ENCODE measurements around the gene BRICD5. TPM values are rescaled to one million over a fixed set of nuclear protein-coding genes. Genes with fewer than 3 reads are reported as not detected.
A peak's percentile ranks its signal among the peaks of the same experiment; 100 is the strongest.

Gene BRICD5
- total and polyA plus RNA-seq, 5 experiments from 2014 or later: 0.11 to 27.0 (median 13.4) TPM; not detected in 1

DNA sequence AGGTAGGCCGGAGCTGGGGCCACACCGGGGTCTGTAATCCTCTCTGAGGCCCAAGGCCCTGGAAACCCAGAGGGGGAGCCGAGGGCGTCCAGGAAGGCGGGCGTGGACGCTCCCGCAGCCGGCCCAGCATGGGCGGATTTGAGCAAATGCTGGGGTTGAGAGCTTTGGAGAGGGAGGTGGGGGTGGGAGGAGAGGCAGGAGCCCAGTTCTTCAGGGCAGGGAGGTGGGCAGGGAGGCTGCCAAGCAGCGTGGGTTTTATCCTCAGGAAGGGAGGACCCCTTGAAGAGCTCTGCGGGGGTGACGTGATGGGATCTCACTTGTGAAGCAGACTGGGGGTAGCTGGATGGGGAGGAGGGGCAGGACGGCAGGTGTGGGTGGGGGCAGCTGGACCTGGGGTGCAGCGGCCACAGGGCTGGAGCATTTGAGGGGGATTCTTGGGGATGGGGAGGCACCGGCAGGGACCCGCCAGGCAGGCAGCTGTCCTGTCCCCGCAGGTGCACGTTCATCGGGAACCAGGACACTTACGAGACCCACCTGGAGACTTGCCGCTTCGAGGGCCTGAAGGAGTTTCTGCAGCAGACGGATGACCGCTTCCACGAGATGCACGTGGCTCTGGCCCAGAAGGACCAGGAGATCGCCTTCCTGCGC is 37.9 kb downstream of the BRICD5 start:
- Mint-ChIP-seq H3K4me3 (no peak overlapping the region), H3K27me3 (no peaks in the 10 kb centered on the region), H3K36me3 (peaks cover 0 to 22% (median 1%) of the 10 kb centered on the region in 3 donors), H3K4me1 (no peaks in the 10 kb centered on the region), H3K27ac (peak overlapping the region in 1 of 10 donors; percentile 59), H3K9me3 (no peaks in the 10 kb centered on the region)
- POLR2A ChIA-PET: no interaction called here
- DNase-seq: no peak
- ATAC-seq: no peak

DNA sequence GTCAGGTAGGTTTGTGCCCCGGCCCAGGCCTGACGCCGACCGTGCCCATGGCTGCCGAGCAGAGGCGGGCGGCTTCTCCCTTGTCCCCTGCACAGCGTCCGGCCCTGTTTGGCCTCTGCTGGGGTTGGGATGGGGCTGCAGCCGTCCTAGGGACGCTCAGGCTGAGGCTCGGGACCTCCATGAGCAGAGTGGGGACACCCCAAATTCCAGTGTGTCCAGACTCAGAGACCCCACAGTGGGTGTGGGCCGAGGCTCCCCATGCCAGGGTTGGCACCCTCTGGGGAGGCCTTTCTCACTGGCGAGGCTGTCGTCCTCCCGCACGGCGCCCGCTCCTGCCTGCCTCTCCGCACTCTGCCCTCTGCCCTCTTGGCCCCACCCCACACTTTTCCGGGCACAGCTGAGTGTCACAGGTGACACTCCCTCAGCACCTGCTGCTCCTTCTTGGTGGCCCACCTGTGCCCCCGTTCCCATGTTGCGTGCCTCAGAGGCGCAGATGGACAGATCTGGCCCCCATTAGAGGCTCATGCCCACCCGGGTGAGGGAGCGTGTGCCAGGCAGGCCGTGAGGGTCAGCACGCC is 39.0 kb downstream of the BRICD5 start:
- POLR2A ChIA-PET: no interaction called here
- no peak overlapping the region for H3K27ac Mint-ChIP-seq
- peaks cover 0 to 22% (median 1%) of the 10 kb centered on the region in 3 donors for H3K36me3 Mint-ChIP-seq
- no peaks in the 10 kb centered on the region for H3K27me3 Mint-ChIP-seq
- DNase-seq: no peak
- H3K9me3 Mint-ChIP-seq: no peaks in the 10 kb centered on the region
- ATAC-seq: no peak
- no peaks in the 10 kb centered on the region for H3K4me1 Mint-ChIP-seq
- H3K4me3 Mint-ChIP-seq: no peak overlapping the region

DNA sequence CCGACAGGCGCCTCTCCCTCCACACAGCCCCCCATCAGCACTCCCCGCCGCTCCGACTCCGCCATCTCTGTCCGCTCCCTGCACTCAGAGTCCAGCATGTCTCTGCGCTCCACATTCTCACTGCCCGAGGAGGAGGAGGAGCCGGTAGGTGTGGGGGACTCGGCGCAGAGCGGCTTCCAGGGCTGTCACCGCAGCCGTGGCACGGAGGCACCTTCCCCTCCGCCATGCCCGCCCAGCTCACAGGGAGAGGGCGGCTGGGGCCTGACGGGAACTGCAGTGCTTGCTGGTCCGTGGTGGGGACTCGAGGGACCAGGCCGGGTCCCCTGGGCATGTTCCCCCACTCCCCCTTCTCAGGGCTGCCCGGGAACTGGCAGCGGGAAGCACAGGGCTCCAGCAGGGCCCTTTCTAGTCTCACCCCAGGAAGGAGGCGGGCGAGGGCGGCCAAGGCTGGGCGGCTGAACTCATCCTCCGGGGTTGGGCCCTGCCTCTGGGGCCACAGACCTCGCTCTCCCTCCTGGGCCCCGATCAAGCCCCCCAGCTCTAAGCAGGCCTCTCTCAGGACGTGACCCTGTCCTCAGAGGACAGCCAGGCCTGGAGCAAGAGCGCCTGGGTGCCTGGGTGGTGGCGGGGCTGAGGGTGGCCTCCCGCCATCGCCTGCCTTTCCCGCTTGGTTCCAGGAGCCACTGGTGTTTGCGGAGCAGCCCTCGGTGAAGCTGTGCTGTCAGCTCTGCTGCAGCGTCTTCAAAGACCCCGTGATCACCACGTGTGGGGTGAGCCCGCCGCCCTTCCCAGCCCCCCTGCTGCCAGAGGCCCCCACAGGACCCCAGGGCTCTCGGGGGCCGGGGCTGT is 39.9 kb downstream of the BRICD5 start:
- ATAC-seq (no peak), DNase-seq (no peak)
- Mint-ChIP-seq H3K27ac (no peak overlapping the region), H3K36me3 (peaks cover 0 to 21% (median under 1%) of the 10 kb centered on the region in 3 donors), H3K27me3 (no peaks in the 10 kb centered on the region), H3K9me3 (no peaks in the 10 kb centered on the region), H3K4me1 (no peaks in the 10 kb centered on the region), H3K4me3 (no peak overlapping the region)
- POLR2A ChIA-PET: no interaction called here

DNA sequence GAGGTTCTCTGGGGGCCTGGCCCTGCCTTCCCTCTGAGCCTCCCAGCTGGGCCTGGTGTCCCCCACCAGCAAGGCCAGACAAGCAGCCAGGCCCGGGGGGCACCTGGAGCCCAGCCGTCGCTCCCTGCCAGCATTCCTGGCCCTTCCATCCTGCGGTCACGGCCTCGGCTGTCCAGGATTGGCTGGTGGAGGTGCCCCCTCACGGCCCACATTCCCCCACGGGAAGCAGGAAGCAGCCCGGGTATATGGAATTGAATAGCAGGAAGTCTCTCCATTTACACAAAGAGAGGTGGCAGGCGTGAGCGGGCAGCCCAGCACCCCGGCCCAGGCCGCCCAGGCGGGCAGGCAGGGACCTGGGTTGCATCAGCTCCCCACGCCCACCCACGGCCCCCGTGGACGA is 40.6 kb downstream of the BRICD5 start:
- ATAC-seq (no peak), DNase-seq (no peak)
- POLR2A ChIA-PET: no interaction called here
- Mint-ChIP-seq H3K4me3 (no peak overlapping the region), H3K36me3 (peaks cover 0 to 18% (median 0%) of the 10 kb centered on the region in 3 donors), H3K4me1 (no peaks in the 10 kb centered on the region), H3K27ac (no peak overlapping the region), H3K27me3 (no peaks in the 10 kb centered on the region), H3K9me3 (no peaks in the 10 kb centered on the region)

DNA sequence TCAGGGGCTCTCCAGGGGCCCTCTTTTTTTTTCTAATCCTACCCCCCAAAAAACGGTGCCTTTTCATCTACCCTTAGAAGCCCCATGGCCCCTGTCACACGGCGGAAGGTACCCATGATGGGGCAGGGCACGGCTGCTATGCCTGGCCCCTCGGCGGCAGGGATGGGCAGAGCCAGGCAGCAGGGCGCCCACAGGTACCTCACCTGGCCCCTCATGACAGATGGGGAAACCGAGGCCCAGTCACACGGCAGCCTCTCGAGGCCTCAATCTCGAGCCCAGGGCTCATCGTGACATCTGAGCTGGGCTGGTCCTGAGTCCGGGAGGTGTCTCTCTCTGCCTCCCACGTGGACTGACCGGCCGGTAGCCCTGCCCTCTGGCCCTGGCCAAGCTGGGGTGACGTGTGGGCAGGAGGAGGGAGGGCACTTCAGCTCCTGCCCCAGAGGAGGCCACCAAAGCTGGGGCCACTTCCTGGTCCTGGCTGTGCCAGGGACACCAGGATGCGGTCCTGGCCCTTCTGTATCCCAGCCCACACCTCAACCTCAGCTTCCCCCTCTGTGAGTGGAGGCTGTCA is 43.5 kb downstream of the BRICD5 start:
- Mint-ChIP-seq H3K27me3 (no peaks in the 10 kb centered on the region), H3K4me3 (no peak overlapping the region), H3K9me3 (no peaks in the 10 kb centered on the region), H3K36me3 (peaks cover 0 to 7% (median 0%) of the 10 kb centered on the region in 3 donors), H3K27ac (peak overlapping the region in 1 of 10 donors; percentile 61), H3K4me1 (peaks cover 0 to 2% (median 0%) of the 10 kb centered on the region in 4 donors)
- no peak for DNase-seq
- ATAC-seq: no peak
- POLR2A ChIA-PET: interaction anchor here (1.1 to 1.8 kb wide), 2 partner anchors 11 to 48 kb away, joined by 3 to 6 read pairs; partner anchors contain the start of gene TRAF7

DNA sequence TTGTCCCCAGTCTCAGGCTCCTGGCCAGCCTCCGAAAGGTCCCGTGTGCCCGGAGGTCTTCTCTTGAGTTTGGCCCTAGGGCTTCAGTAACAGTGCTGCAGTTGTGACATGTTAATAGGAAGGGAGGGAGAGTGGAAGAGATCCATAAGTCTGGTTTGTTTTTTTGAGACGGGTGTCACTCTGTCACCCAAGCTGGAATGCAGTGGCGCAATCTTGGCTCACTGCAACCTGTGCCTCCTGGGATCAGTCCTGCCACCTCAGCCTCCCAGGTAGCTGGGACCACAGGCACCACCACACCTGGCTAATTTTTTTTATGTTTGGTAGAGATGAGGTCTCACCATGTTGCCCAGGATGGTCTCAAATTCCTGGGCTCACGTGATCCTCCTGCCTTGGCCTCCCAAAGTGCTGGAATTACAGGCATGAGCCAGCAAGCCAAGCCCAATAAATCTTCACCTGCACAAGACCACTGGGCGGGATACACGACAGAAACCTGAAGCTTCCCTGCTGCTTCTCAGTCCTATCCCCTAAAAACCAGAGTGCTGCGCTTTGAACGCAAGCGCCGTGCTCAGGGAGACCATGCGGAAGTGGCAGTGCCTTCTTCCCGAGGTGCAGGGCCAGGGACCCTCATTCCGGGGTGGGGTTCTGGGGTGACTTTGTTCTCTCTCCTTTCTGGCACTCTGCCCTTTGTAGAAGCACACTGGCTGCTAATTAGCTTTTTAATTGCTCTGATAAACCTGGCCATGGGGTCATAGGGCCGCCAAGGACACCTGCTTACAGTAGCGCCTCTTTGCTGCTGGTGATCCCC is 44.2 kb downstream of the BRICD5 start:
- POLR2A ChIA-PET: no interaction called here
- Mint-ChIP-seq H3K9me3 (no peaks in the 10 kb centered on the region), H3K4me1 (peaks cover 0 to 5% (median 1%) of the 10 kb centered on the region in 4 donors), H3K27me3 (no peaks in the 10 kb centered on the region), H3K36me3 (peaks cover 0 to 7% (median 0%) of the 10 kb centered on the region in 3 donors), H3K4me3 (no peak overlapping the region), H3K27ac (peak overlapping the region in 3 of 10 donors; percentile 51 to 71 (median 62))
- ATAC-seq: no peak
- no peak for DNase-seq

DNA sequence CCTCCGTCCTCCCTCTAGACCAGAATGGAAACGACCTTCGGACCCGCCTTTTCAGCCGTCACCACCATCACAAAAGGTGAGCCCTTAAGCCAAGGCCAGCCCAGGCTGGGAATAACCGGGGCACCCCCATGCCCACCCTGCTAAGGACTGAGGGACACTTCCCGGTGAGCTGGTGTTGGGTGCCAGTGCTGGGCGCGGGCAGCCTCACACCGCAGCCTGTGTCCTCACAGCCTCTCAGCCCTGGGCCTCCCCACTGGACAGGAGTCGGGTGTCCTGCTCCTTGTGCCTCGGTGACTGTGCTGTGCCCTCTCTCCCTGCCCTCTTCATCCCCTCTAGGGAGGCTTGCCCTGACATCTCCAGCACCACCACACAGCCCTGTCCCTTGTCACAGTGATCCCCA is 44.8 kb downstream of the BRICD5 start:
- ATAC-seq (no peak), DNase-seq (no peak)
- Mint-ChIP-seq H3K4me3 (no peak overlapping the region), H3K36me3 (peaks cover 0 to 7% (median 0%) of the 10 kb centered on the region in 3 donors), H3K4me1 (peaks cover 0 to 5% (median 1%) of the 10 kb centered on the region in 4 donors), H3K27me3 (no peaks in the 10 kb centered on the region), H3K27ac (peak overlapping the region in 4 of 10 donors; percentile 51 to 78 (median 66)), H3K9me3 (no peaks in the 10 kb centered on the region)
- POLR2A ChIA-PET: no interaction called here

DNA sequence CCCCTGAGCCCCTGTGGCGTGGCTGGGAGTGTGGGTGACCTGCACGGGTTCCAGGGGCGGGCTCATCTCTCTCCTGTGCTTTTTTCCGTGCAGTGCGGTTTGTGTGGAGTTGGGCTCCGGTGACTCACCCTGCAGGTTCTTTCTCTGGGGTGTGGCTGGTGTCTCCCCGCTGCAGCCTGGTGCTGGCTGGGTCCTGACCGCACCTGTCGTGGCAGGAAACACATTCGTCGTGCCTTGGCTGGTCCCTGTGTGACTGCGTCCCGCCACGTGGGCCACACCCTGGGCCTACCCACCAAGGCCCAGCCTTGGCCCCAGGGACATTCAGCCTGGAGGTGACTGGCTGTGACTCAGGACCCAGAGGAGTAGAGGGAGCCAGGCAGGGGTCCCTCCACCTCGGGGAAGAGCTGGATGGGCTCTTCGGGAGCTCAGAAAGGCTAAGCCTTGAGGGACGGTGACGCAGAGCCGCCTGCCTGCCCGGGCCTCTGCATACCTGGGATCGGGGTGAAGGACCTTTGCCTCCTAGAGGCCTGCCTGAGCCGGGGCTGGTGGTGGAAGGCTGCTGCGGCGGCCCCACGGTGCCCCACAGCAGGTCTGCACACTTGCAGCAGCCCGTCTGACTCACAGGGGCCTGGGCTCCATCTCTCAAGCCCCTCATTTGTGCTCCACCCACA is 47.3 kb downstream of the BRICD5 start:
- ATAC-seq (no peak), DNase-seq (no peak)
- Mint-ChIP-seq H3K4me1 (peaks cover 3 to 12% (median 8%) of the 10 kb centered on the region in 4 donors), H3K4me3 (no peak overlapping the region), H3K36me3 (peaks cover 0 to 7% (median 0%) of the 10 kb centered on the region in 3 donors), H3K27me3 (no peaks in the 10 kb centered on the region), H3K9me3 (no peaks in the 10 kb centered on the region), H3K27ac (peak overlapping the region in 2 of 10 donors; percentile 49 to 69)
- POLR2A ChIA-PET: no interaction called here

DNA sequence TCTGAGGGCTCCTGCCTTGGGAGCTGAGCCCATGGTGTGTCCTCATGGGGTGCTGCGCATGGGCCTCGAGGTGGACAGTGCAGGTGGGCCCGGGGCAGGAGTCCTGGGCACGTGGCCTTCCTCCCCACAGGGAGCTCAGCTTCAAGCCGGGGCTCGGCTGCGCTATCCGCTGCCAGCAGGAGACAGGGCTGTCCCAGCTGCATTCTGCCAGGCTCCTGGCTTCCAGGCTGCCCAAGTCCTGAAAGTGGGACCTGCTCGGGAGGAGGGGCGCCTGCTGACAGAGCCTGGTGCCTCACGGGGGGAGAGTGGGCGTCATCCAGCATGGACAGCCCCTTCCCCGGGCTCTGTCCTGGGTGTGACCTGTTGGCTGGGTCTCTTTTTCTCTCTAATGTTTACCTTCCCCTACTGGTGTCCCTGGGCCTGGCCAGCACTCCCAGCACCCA is 48.0 kb downstream of the BRICD5 start:
- POLR2A ChIA-PET: interaction anchor here (0.6 kb wide), 1 partner anchor 1624 kb away, joined by 3 read pairs; no protein-coding TSS in a partner anchor
- DNase-seq: no peak
- Mint-ChIP-seq H3K27me3 (no peaks in the 10 kb centered on the region), H3K4me1 (peaks cover 8 to 19% (median 12%) of the 10 kb centered on the region in 4 donors), H3K9me3 (no peaks in the 10 kb centered on the region), H3K4me3 (no peak overlapping the region), H3K27ac (no peak overlapping the region), H3K36me3 (peaks cover 0 to 3% (median 0%) of the 10 kb centered on the region in 3 donors)
- ATAC-seq: no peak

DNA sequence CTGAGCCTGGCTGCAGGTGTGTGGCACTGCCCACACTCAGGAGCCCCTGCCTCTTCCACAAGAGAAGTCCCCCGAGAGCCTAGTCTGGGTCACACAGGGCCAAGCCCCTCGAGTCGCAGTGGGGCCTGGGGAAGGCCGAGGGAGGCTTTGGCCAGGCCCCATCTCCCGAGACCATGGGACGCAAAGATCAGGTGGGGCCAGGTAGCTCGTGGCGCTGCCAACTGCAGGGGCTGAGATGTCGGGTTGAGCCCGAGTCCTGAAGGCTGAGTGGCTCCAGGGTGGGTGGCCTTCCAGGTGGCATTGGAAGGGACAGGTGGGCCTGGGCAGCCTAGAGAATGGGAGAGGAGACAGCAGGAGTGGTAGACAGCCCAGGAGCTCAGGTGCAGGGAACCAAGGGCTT is 48.8 kb downstream of the BRICD5 start:
- no peaks in the 10 kb centered on the region for H3K27me3 Mint-ChIP-seq
- peaks cover 14 to 26% (median 19%) of the 10 kb centered on the region in 4 donors for H3K4me1 Mint-ChIP-seq
- ATAC-seq (no peak), DNase-seq (no peak)
- POLR2A ChIA-PET: no interaction called here
- H3K4me3 Mint-ChIP-seq: no peak overlapping the region
- peaks cover 0 to 3% (median 0%) of the 10 kb centered on the region in 3 donors for H3K36me3 Mint-ChIP-seq
- no peaks in the 10 kb centered on the region for H3K9me3 Mint-ChIP-seq
- H3K27ac Mint-ChIP-seq: peak overlapping the region in 4 of 10 donors; percentile 36 to 83 (median 58)

DNA sequence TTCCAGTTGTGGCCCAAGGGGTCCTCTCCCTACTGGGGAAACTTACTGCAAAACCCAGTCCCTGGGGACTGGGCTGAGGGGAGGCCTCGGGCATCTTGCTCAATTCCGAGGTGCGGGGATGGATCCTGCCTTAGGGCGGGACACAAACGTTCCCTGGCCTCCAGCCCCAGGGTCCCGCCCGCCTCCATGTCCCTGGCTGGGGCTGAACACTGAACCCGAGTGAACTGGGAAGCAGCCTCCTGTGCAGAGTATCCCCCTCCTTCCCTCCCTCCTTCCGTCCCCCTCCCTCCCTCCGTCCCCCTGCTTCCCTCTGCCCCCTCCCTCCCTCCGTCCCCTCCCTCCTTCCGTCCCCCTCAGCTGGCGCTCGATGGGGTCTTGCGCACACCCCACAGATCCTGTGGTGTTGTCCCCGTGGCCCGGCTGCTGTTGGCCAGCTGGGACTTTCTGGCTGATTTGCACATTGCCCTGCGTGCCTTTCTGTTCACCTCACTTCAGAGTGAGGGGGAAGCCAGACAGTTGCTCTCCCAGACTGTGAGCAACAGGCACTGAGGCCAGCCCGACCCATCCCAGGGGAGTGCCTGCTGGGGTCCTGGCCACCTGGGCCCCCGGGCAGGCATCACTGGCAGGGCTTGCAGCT is 49.6 kb downstream of the BRICD5 start:
- Mint-ChIP-seq H3K9me3 (no peaks in the 10 kb centered on the region), H3K36me3 (peaks cover 0 to under 1% (median 0%) of the 10 kb centered on the region in 3 donors), H3K4me1 (peaks cover 20 to 34% (median 27%) of the 10 kb centered on the region in 4 donors), H3K4me3 (no peak overlapping the region), H3K27me3 (no peaks in the 10 kb centered on the region), H3K27ac (peak overlapping the region in 3 of 10 donors; percentile 29 to 72 (median 33))
- POLR2A ChIA-PET: interaction anchor here (1.0 kb wide), 1 partner anchor 177 kb away, joined by 3 read pairs; the partner anchor contains the start of gene GFER
- no peak for ATAC-seq
- no peak for DNase-seq

All from naive thymus-derived CD8-positive, alpha-beta T cell (primary cell).